Right atrium auricular region (tissue), 2 donors: ENCODE results near the gene PRICKLE2. TPM values are rescaled to one million over a fixed set of nuclear protein-coding genes. Genes with fewer than 3 reads are reported as not detected.

Experiments
- DNase-seq: peaks from one replicate; pipeline ENCODE4 v3.0.0-alpha.2; 2019; ENCODE audit warnings: low spot score
- H3K27ac ChIP-seq, 2 donors: fragments of 200-600 bp; sonication (generic); 1 replicate in 1 of 2; 2 replicates in 1 of 2; pipeline ENCODE4 v1.5.1; 2016 to 2019
- H3K27me3 ChIP-seq, 2 donors: fragments of 200-600 bp; sonication (generic); one replicate each; pipeline versions ENCODE4 v1.5.1 to v1.6.0; 2017 to 2019
- H3K36me3 ChIP-seq: fragments of 200-600 bp; sonication (generic); one replicate; pipeline ENCODE4 v1.5.1; 2016
- H3K4me1 ChIP-seq, 2 donors: fragments of 200-600 bp; sonication (generic); one replicate each; pipeline versions ENCODE4 v1.5.1 to v1.6.0; 2017 to 2019
- H3K4me3 ChIP-seq, 2 donors: fragments of 200-600 bp; sonication (generic); 1 replicate in 1 of 2; 2 replicates in 1 of 2; pipeline ENCODE4 v1.5.1; 2017 to 2019; ENCODE audit warnings: mild to moderate bottlenecking in 1 of 2, moderate library complexity in 1 of 2
- H3K9me3 ChIP-seq, 2 donors: fragments of 200-600 bp; sonication (generic); one replicate each; pipeline ENCODE4 v1.5.1; 2019
- total RNA-seq, 2 donors: library from RNA; depleted of rRNA; stranded (reverse); fragments of >200 nt; gene quantifications; one replicate each; pipeline ENCODE4 v1.1.0, GENCODE V29; 2016
- TF ChIP-seq, protein P1 (sequence below), 2 donors: fragments of 200-600 bp; sonication (generic); IDR thresholded peaks; one replicate each; pipeline ENCODE4 v1.5.1; 2019; ENCODE audit warnings: antibody characterized with exemption in 2 of 2

The PRICKLE2 gene
- total RNA-seq, 2 donors from 2014 or later, result 18.4 to 22.2 TPM

DNA sequence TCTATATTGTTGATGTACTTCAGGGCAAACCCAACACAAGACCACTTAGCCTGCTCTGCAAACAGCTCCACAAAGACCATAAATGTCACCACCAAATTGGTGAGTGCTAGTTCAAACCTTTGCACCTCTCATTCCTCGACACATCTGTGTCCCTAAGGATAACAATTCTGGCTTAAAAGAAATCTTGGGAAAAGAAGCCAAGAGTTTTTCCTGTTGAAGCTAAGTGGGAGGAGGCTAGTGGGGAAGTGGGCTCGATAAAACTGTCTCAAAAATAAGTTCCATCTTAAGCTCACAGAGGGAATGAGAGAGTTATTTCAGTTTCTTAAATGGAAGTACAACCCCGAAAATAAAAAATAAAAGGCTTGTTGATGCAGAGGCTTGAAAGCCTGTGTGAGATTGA lies 40.4 kb upstream of the PRICKLE2 start:
- TF ChIP-seq, protein P1, sequence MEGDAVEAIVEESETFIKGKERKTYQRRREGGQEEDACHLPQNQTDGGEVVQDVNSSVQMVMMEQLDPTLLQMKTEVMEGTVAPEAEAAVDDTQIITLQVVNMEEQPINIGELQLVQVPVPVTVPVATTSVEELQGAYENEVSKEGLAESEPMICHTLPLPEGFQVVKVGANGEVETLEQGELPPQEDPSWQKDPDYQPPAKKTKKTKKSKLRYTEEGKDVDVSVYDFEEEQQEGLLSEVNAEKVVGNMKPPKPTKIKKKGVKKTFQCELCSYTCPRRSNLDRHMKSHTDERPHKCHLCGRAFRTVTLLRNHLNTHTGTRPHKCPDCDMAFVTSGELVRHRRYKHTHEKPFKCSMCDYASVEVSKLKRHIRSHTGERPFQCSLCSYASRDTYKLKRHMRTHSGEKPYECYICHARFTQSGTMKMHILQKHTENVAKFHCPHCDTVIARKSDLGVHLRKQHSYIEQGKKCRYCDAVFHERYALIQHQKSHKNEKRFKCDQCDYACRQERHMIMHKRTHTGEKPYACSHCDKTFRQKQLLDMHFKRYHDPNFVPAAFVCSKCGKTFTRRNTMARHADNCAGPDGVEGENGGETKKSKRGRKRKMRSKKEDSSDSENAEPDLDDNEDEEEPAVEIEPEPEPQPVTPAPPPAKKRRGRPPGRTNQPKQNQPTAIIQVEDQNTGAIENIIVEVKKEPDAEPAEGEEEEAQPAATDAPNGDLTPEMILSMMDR (IDR thresholded peaks at IDR 0.05), result no peak
- Histone ChIP-seq H3K27me3 (no peaks in the 10 kb centered on the region), H3K4me3 (peak overlapping the region in 1 of 2 donors; percentile 78), H3K36me3 (no peaks in the 10 kb centered on the region), H3K27ac (peak overlapping the region; percentile 86 to 94), H3K9me3 (no peaks in the 10 kb centered on the region), H3K4me1 (peaks cover 0 to 71% of the 10 kb centered on the region in 2 donors)
- DNase-seq, result no peak

DNA sequence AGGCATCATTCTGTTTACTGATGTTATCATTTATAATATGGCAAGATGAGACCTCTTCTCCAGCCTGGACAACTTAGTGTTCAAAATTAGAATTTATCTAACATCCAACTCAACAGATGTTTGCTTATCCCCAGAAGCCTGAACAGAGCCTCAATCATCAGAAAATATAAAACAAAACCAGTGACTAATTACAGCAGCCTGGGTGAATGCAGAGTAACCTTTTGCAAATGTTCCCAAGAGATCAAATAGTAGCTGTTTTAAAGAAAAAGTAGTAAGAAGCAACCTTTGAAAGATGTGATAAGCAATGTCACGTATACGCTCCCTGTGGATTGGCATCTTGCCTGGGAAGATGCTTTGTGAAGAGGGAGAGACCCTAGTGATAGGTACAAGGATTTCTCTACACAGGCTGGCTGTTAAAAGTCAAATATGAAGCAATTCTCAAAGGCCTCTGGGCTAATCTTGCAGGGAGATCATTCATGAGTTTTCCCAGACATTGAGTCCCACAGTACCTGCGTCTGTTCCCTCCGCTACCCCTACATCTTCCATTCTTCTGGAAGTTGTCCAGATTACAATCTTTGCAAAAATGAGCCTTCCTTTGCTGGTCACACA lies 39.3 kb upstream of the PRICKLE2 start:
- H3K4me1 ChIP-seq, result peaks cover 0 to 82% of the 10 kb centered on the region in 2 donors
- peak overlapping the region; percentile 86 to 94 for H3K27ac ChIP-seq
- no peak for DNase-seq
- TF ChIP-seq, protein P1 (IDR thresholded peaks at IDR 0.05), result no peak
- peak overlapping the region in 1 of 2 donors; percentile 3 for H3K4me3 ChIP-seq
- H3K36me3 ChIP-seq, result no peaks in the 10 kb centered on the region
- no peaks in the 10 kb centered on the region for H3K27me3 ChIP-seq
- H3K9me3 ChIP-seq, result no peaks in the 10 kb centered on the region

DNA sequence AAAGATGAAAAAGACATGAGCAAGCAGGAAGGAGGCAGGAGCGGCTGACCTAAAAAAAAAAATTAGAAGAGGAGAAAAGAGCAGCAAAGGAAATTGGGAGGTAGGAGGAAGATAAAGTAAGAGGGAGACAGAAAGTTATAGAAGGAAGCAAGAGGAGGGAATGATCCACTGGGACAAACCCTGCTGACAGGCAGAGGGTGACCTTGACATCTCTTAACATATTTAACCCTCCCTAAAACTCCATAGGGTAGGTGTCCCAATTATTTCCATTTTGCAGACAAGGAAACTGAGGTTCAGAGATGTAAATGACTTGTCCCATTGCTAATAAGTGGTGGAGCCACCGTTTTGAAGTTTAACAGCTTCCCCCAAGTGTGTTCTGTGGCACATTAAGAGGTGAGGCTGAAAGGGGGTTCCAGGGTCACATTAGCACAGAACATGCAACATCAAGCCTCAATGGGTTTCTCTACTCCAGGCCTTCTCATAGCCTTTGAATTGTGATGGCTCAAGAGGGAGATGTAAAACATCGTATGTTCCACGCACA lies 37.4 kb upstream of the PRICKLE2 start:
- Histone ChIP-seq H3K9me3 (no peaks in the 10 kb centered on the region), H3K36me3 (no peaks in the 10 kb centered on the region), H3K4me3 (no peak overlapping the region), H3K27me3 (no peaks in the 10 kb centered on the region), H3K4me1 (peaks cover 0 to 80% of the 10 kb centered on the region in 2 donors), H3K27ac (no peak overlapping the region)
- TF ChIP-seq, protein P1 (IDR thresholded peaks at IDR 0.05), result no peak
- no peak for DNase-seq

DNA sequence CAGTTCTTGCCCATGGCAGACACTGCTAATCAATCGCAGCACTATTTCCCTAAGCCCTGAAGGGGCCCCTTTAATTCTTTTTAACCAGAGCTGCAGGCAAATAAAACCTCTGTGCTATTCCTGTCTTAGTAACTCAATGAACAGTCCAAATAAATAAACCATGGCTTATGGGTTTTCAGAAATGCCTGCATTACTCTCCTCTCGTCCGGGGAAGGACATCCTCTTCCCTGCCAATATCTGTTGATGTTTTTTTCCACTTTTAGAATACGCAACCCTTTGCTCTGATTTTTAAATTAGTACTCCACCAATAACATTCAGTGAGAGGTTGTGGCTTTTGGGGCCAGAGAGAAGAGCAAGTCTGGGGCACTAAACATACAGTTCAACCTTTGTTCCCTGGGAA lies 35.2 kb upstream of the PRICKLE2 start:
- H3K9me3 ChIP-seq, result no peaks in the 10 kb centered on the region
- TF ChIP-seq, protein P1 (IDR thresholded peaks at IDR 0.05), result no peak
- H3K4me1 ChIP-seq, result peaks cover 0 to 71% of the 10 kb centered on the region in 2 donors
- no peaks in the 10 kb centered on the region for H3K36me3 ChIP-seq
- no peak overlapping the region for H3K4me3 ChIP-seq
- H3K27ac ChIP-seq, result peak overlapping the region; percentile 43 to 44
- no peaks in the 10 kb centered on the region for H3K27me3 ChIP-seq
- DNase-seq, result no peak

DNA sequence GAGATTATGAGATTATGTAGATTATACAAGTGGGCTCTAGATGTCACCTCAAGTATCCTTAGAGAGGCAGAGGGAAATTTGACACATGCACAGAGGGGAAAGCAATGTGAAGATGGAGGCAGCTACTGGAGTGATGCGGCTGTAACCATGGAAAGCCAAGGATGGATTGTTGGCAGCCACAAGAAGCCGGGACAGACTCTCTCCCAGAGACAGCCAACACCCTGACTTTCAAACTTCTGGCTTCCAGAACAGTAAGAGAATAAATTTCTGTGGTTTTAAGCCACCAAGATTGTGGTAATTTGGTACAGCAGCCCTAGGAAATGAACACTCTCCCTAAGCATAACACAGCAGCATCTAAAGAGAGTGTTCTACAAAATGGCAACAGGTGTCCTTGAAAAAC lies 34.4 kb upstream of the PRICKLE2 start:
- H3K4me3 ChIP-seq, result no peak overlapping the region
- H3K4me1 ChIP-seq, result peaks cover 0 to 71% of the 10 kb centered on the region in 2 donors
- TF ChIP-seq, protein P1 (IDR thresholded peaks at IDR 0.05), result no peak
- H3K9me3 ChIP-seq, result no peaks in the 10 kb centered on the region
- no peaks in the 10 kb centered on the region for H3K27me3 ChIP-seq
- peak overlapping the region; percentile 43 to 44 for H3K27ac ChIP-seq
- DNase-seq, result no peak
- no peaks in the 10 kb centered on the region for H3K36me3 ChIP-seq
